Lower lobe of right lung (tissue), 2 donors: Measurements from ENCODE around the gene SPOCD1. TPM values are rescaled to one million over a fixed set of nuclear protein-coding genes. Genes with fewer than 3 reads are reported as not detected.
"Not testable (repeated sequence)": the region's sequence is repeated elsewhere in the genome, so short reads cannot be mapped to it uniquely, and the experiment has no call there.

Experiments
- ATAC-seq, 2 donors: fragments of 200-7000 bp; cut with Tn5 transposase; one replicate each; pipeline ENCODE4 v1.9.1; 2020 to 2022; ENCODE audit warnings: mild to moderate bottlenecking in 2 of 2, moderate library complexity in 2 of 2
- DNase-seq: peaks from one replicate; pipeline ENCODE4 v3.0.0-alpha.2; 2020
- H3K27ac ChIP-seq: fragments of 200-600 bp; one replicate; pipeline ENCODE4 v1.8.0; 2022
- H3K27me3 ChIP-seq: fragments of 200-600 bp; one replicate; pipeline ENCODE4 v1.8.0; 2022; ENCODE audit warnings: low read depth
- H3K36me3 ChIP-seq: fragments of 200-600 bp; one replicate; pipeline ENCODE4 v1.8.0; 2022; ENCODE audit warnings: mild to moderate bottlenecking
- H3K4me1 ChIP-seq: fragments of 200-600 bp; one replicate; pipeline ENCODE4 v1.8.0; 2022
- H3K4me3 ChIP-seq: fragments of 200-600 bp; one replicate; pipeline ENCODE4 v1.8.0; 2022; ENCODE audit warnings: mild to moderate bottlenecking
- H3K9me3 ChIP-seq: fragments of 200-600 bp; one replicate; pipeline ENCODE4 v1.8.0; 2022
- intact Hi-C: fragments of 100-400 bp; cut with DNase I; formaldehyde crosslinking; loops from one replicate; pipeline ENCODE4 v1.11.0; 2022
- total RNA-seq: library from RNA; stranded (reverse); fragmentation: NEBNext Ultra II Directional; extraction: Animal tissue kit (Norgen Biotek cat#: 25700); gene quantifications from one replicate; pipeline ENCODE4 v1.2.1, GENCODE V29; 2021
- TF ChIP-seq, protein P1 (sequence below): fragments of 200-600 bp; IDR thresholded peaks from one replicate; pipeline ENCODE4 v1.8.0; 2022; ENCODE audit warnings: antibody characterized with exemption, mild to moderate bottlenecking
- donor health status: DM: no; HTN: yes; CAD: no; lungs with severe emphysema.

SPOCD1 gene
- total RNA-seq, 1 donor from 2014 or later = 21.6 TPM

DNA sequence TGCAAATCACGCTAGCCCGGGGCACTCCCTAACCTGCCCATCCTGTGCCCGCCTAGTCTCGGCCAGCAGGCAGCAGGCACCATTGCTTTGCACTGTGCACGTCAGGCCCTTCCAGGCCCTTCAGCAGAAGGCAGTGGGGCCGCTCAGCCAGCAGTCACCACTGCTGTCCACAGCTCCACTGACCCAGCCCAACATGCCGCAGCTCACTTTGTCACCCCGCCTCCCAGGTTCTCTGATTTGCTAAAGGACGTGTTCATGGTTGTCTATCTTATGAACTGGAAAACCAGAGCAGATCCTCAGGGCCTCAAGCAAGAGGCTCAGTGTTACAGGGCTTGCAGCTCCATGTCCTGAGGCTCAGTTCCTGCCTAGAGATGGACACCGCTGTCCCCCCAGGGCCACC lies 14.2 kb upstream of the SPOCD1 start:
- DNase-seq = no peak
- Histone ChIP-seq H3K4me1 (no peaks in the 10 kb centered on the region), H3K36me3 (no peaks in the 10 kb centered on the region), H3K27ac (no peak overlapping the region), H3K4me3 (no peak overlapping the region), H3K27me3 (peaks cover 2% of the 10 kb centered on the region), H3K9me3 (no peaks in the 10 kb centered on the region)
- no peak for ATAC-seq
- TF ChIP-seq, protein P1, sequence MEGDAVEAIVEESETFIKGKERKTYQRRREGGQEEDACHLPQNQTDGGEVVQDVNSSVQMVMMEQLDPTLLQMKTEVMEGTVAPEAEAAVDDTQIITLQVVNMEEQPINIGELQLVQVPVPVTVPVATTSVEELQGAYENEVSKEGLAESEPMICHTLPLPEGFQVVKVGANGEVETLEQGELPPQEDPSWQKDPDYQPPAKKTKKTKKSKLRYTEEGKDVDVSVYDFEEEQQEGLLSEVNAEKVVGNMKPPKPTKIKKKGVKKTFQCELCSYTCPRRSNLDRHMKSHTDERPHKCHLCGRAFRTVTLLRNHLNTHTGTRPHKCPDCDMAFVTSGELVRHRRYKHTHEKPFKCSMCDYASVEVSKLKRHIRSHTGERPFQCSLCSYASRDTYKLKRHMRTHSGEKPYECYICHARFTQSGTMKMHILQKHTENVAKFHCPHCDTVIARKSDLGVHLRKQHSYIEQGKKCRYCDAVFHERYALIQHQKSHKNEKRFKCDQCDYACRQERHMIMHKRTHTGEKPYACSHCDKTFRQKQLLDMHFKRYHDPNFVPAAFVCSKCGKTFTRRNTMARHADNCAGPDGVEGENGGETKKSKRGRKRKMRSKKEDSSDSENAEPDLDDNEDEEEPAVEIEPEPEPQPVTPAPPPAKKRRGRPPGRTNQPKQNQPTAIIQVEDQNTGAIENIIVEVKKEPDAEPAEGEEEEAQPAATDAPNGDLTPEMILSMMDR = no peak
- intact Hi-C loops = no loop called here

DNA sequence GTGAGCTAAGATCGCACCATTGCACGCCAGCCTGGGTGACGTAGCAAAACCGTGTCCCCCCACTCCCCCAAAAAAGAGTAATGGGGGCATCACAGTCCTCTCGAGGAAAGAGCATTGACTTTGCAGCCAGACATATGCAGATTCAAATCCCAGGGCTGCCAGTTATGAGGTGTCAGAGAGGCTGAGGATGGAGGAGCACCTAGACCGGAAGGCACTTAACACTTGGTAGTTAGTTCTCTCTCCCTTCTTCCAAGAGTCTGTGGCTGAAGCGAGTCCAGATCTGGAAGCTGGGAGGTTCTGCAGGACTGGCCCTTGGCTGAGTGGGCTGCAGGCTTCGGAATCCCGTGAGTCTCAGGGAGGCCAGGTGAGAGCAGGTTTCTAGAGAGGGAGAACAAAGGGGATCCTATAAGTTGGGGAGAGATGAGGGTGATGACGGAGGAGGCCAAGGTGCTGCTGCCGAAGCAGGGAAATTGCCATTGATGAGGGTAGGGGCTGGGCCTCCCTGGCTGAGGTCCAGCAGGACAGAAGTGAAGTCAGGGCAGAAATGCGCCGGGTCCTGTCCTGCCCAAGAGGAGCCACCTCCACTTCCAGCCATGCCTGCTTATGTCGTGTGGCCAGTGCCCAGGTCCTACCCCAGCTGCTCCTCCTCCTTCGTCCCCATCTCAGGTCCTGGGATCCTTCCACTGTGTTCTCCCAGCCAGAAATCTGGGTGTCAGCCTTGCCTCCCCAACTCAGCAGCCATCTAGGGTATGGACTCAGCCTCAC lies 13.3 kb upstream of the SPOCD1 start:
- intact Hi-C loops = no loop called here
- Histone ChIP-seq H3K27ac (no peak overlapping the region), H3K4me1 (no peaks in the 10 kb centered on the region), H3K27me3 (peaks cover 2% of the 10 kb centered on the region), H3K4me3 (no peak overlapping the region), H3K9me3 (no peaks in the 10 kb centered on the region), H3K36me3 (no peaks in the 10 kb centered on the region)
- ATAC-seq (no peak), DNase-seq (no peak)
- TF ChIP-seq, protein P1 = no peak

DNA sequence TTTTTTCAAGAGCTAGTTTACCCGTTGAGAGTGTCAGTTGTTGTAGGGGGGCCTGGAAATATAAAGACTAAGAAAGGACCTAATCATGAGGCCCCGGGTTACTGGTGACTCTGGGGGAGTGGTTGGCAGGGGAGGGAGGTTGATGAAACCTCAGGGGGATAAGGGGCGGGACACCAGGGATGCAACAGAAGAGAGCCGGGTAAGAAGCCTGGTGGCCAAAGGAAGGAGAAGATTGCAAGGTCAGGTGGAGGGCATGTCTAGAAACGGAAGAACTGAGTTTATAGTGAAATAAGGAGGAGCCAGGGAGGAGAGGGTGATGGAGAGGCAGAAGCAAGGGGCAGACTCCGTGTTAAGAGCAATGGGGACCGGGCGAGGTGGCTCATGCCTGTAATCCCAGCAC lies 12.5 kb upstream of the SPOCD1 start:
- Histone ChIP-seq H3K9me3 (no peaks in the 10 kb centered on the region), H3K4me3 (no peak overlapping the region), H3K27me3 (peaks cover 2% of the 10 kb centered on the region), H3K27ac (no peak overlapping the region), H3K4me1 (no peaks in the 10 kb centered on the region), H3K36me3 (no peaks in the 10 kb centered on the region)
- DNase-seq (no peak), ATAC-seq (no peak)
- TF ChIP-seq, protein P1 = no peak
- intact Hi-C loops = no loop called here

DNA sequence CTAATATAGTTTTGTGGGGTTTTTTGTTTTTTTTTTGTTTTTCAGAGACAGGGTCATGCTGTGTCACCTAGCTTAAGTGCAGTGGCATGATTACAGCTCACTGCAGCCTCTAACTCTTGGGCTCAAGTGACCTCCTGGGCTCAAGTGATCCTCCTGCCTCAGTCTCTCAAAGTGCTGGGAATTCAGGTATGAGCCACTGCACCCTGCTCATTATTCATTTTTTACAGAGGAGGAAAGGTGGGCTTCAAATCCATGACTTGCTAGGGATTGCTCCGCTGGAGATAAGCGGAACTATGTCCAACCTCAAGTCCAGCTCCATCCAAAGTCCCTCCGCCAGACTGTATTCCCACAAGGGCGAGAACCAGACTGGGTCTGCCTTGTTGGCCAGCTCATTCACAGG lies 8.0 kb upstream of the SPOCD1 start:
- H3K27ac ChIP-seq = no peak overlapping the region
- H3K9me3 ChIP-seq = no peaks in the 10 kb centered on the region
- H3K36me3 ChIP-seq = no peaks in the 10 kb centered on the region
- intact Hi-C loops = no loop called here
- ATAC-seq = no peak
- no peak overlapping the region for H3K4me3 ChIP-seq
- no peaks in the 10 kb centered on the region for H3K27me3 ChIP-seq
- no peaks in the 10 kb centered on the region for H3K4me1 ChIP-seq
- DNase-seq = no peak
- TF ChIP-seq, protein P1 = no peak

DNA sequence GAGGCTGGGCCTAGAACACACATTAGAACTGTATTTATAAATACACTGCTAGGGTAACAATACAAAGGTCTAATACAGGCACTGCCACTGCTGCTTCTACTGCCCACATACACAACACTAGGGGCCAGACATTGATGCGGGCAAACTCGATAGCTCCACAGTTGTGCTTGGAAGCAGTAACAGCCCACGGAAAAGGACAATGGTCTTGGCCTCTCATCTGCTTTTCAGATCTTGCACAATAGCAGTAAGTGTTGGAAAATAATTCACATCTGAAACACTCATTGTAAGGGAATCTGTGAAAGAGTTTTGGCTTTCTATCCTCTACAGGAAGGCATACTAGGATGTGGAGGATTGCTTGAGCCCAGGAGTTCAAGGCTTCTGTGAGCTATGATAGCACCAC lies 6.9 kb upstream of the SPOCD1 start:
- H3K9me3 ChIP-seq = no peaks in the 10 kb centered on the region
- DNase-seq (no peak), ATAC-seq (no peak)
- no peaks in the 10 kb centered on the region for H3K4me1 ChIP-seq
- H3K27me3 ChIP-seq = no peaks in the 10 kb centered on the region
- H3K27ac ChIP-seq = no peak overlapping the region
- TF ChIP-seq, protein P1 = no peak
- intact Hi-C loops = no loop called here
- H3K4me3 ChIP-seq = no peak overlapping the region
- H3K36me3 ChIP-seq = no peaks in the 10 kb centered on the region

DNA sequence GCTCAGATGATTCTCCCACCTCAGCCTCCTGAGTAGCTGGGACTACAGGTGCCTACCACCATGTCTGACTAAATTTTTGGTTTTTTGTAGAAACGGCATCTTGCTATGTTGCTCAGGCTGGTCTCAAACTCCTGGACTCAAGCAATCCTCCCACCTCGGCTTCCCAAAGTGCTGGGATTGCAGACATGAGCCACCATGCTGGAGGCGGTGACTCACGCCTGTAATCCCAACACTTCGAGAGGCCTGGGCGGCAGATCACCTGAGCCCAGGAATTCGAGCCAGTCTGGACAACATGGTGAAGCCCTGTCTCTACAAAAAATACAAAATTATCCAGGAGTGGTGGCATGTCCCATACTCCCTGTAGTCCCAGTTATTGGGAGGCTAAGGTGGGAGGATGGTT lies 4.4 kb upstream of the SPOCD1 start:
- ATAC-seq, H3K27me3 ChIP-seq, H3K9me3 ChIP-seq, H3K36me3 ChIP-seq, intact Hi-C loops, DNase-seq, H3K4me1 ChIP-seq, H3K4me3 ChIP-seq, H3K27ac ChIP-seq: not testable (repeated sequence)
